HEK293 (cell line): ENCODE measurements around the gene PGS1.
A peak's percentile ranks its signal among the peaks of the same experiment; 100 is the strongest.

Source experiments
- CTCF ChIA-PET: fragments of 350-600 bp; formaldehyde crosslinking; extraction: SDS; loops from one replicate; lab custom pipeline; 2021; ENCODE audit warnings: antibody characterized with exemption; lab: Yijun Ruan, JAX
- POLR2A ChIA-PET: fragments of 300-600 bp; formaldehyde crosslinking; extraction: SDS; loops from one replicate; lab custom pipeline; 2020; ENCODE audit warnings: antibody characterized with exemption, inconsistent platforms; lab: Yijun Ruan, JAX
- H3K27ac ChIP-seq: fragments of 200-500 bp; sonication (Bioruptor generic); 2 replicates; pipeline ENCODE4 v1.5.1; 2014; ENCODE audit warnings: low read depth, low read length, control low read depth, inconsistent platforms; ENCODE audit errors: extremely low read depth
- H3K36me3 ChIP-seq, 2 experiments: fragments of 200-500 bp in 1 of 2; sonication (Bioruptor generic) in 1 of 2; 1 replicate in 1 of 2; 2 replicates in 1 of 2; pipeline ENCODE4 v1.5.1; 2014 to 2017; ENCODE audit warnings: inconsistent platforms in 2 of 2, low read length in 2 of 2; ENCODE audit not compliant: control insufficient read depth in 2 of 2, insufficient read depth in 1 of 2
- H3K4me1 ChIP-seq: fragments of 200-500 bp; sonication (Bioruptor generic); 2 replicates; pipeline ENCODE4 v1.5.1; 2014; ENCODE audit warnings: mild to moderate bottlenecking, low read length, inconsistent platforms; ENCODE audit not compliant: control insufficient read depth, insufficient read depth
- H3K4me3 ChIP-seq: 2 replicates; pipeline ENCODE4 v1.5.1; 2011; ENCODE audit warnings: low read depth, mild to moderate bottlenecking, control low read depth, low read length, moderate library complexity
- H3K9me3 ChIP-seq: fragments of 200-500 bp; sonication (Bioruptor generic); 2 replicates; pipeline ENCODE4 v1.5.1; 2014; ENCODE audit warnings: low read depth, low read length, inconsistent platforms; ENCODE audit not compliant: control insufficient read depth, insufficient read depth
- HOXD13 ChIP-seq: sonication (generic); formaldehyde crosslinking; IDR thresholded peaks from 2 replicates; pipeline ENCODE4 v1.8.0; 2022; ENCODE audit warnings: missing genetic modification reagents, borderline replicate concordance
- SCRT2 ChIP-seq: fragments of 450-650 bp; formaldehyde crosslinking; IDR thresholded peaks from 2 replicates; pipeline ENCODE4 v1.5.1; 2016; ENCODE audit warnings: missing biosample characterization, missing genetic modification characterization
- ZBTB17 ChIP-seq: fragments of 450-650 bp; formaldehyde crosslinking; IDR thresholded peaks from 2 replicates; pipeline ENCODE4 v1.5.1; 2016; ENCODE audit warnings: missing biosample characterization, missing genetic modification characterization
- ZNF121 ChIP-seq: fragments of 450-650 bp; formaldehyde crosslinking; IDR thresholded peaks from 2 replicates; pipeline ENCODE4 v1.5.1; 2016; ENCODE audit warnings: missing biosample characterization, missing genetic modification characterization
- ZNF16 ChIP-seq: fragments of 450-650 bp; formaldehyde crosslinking; IDR thresholded peaks from 2 replicates; pipeline ENCODE4 v1.5.1; 2016; ENCODE audit warnings: low read depth, missing biosample characterization, missing genetic modification characterization
- ZNF23 ChIP-seq: fragments of 450-650 bp; formaldehyde crosslinking; IDR thresholded peaks from 2 replicates; pipeline ENCODE4 v1.5.1; 2016; ENCODE audit warnings: missing biosample characterization, missing genetic modification characterization, borderline replicate concordance
- ZNF280C ChIP-seq: fragments of 450-650 bp; formaldehyde crosslinking; IDR thresholded peaks from 2 replicates; pipeline ENCODE4 v1.5.1; 2016; ENCODE audit warnings: missing biosample characterization, missing genetic modification characterization
- ZNF335 ChIP-seq: fragments of 450-650 bp; formaldehyde crosslinking; conservative IDR thresholded peaks from 2 replicates; pipeline ENCODE4 v1.5.1; 2016; ENCODE audit warnings: missing biosample characterization, missing genetic modification characterization
- ZNF529 ChIP-seq: fragments of 450-650 bp; formaldehyde crosslinking; IDR thresholded peaks from 2 replicates; pipeline ENCODE4 v1.5.1; 2017; ENCODE audit warnings: missing genetic modification characterization, missing biosample characterization; ENCODE audit not compliant: insufficient replicate concordance
- ZNF624 ChIP-seq: fragments of 450-650 bp; formaldehyde crosslinking; IDR thresholded peaks from 2 replicates; pipeline ENCODE4 v1.5.1; 2017; ENCODE audit warnings: missing biosample characterization, missing genetic modification characterization
- ZNF658 ChIP-seq: fragments of 450-650 bp; formaldehyde crosslinking; IDR thresholded peaks from 2 replicates; pipeline ENCODE4; 2016; ENCODE audit warnings: missing biosample characterization, missing genetic modification characterization
- TF ChIP-seq, protein P1 (sequence below): fragments of 450-650 bp; formaldehyde crosslinking; IDR thresholded peaks from 2 replicates; pipeline ENCODE4 v1.5.1; 2016; ENCODE audit warnings: missing biosample characterization, missing genetic modification characterization
- TF ChIP-seq, protein P2 (sequence below): fragments of 450-650 bp; formaldehyde crosslinking; IDR thresholded peaks from 2 replicates; pipeline ENCODE4 v1.5.1; 2017; ENCODE audit warnings: missing biosample characterization, mild to moderate bottlenecking, missing genetic modification characterization, moderate library complexity

Gene PGS1

DNA sequence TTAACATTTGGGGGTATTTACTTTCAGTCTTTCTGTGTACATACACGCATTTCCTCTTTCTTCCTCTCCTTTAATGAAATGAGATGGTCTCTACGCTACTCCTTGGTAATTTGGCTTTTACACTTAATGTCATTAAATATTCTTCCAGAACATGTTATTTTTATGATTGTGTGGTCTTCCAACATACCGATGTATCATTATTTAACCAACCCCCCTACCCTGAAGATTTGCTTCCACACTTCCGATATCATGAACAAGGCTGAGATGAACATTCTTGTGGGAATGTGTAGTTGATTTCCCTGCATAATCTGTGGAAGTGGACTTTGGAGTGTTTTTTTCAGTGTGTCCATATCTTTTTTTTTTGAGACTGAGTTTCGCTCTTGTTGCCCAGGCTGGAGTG lies 2.3 kb upstream of the PGS1 start (continued):
- TF ChIP-seq ZNF16 (tag by site-specific recombination) (no peak), ZNF624 (tag by site-specific recombination) (no peak)
- TF ChIP-seq, protein P1, sequence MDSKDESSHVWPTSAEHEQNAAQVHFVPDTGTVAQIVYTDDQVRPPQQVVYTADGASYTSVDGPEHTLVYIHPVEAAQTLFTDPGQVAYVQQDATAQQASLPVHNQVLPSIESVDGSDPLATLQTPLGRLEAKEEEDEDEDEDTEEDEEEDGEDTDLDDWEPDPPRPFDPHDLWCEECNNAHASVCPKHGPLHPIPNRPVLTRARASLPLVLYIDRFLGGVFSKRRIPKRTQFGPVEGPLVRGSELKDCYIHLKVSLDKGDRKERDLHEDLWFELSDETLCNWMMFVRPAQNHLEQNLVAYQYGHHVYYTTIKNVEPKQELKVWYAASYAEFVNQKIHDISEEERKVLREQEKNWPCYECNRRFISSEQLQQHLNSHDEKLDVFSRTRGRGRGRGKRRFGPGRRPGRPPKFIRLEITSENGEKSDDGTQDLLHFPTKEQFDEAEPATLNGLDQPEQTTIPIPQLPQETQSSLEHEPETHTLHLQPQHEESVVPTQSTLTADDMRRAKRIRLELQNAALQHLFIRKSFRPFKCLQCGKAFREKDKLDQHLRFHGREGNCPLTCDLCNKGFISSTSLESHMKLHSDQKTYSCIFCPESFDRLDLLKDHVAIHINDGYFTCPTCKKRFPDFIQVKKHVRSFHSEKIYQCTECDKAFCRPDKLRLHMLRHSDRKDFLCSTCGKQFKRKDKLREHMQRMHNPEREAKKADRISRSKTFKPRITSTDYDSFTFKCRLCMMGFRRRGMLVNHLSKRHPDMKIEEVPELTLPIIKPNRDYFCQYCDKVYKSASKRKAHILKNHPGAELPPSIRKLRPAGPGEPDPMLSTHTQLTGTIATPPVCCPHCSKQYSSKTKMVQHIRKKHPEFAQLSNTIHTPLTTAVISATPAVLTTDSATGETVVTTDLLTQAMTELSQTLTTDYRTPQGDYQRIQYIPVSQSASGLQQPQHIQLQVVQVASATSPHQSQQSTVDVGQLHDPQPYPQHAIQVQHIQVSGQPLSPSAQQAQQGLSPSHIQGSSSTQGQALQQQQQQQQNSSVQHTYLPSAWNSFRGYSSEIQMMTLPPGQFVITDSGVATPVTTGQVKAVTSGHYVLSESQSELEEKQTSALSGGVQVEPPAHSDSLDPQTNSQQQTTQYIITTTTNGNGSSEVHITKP: no peak
- TF ChIP-seq, protein P2, sequence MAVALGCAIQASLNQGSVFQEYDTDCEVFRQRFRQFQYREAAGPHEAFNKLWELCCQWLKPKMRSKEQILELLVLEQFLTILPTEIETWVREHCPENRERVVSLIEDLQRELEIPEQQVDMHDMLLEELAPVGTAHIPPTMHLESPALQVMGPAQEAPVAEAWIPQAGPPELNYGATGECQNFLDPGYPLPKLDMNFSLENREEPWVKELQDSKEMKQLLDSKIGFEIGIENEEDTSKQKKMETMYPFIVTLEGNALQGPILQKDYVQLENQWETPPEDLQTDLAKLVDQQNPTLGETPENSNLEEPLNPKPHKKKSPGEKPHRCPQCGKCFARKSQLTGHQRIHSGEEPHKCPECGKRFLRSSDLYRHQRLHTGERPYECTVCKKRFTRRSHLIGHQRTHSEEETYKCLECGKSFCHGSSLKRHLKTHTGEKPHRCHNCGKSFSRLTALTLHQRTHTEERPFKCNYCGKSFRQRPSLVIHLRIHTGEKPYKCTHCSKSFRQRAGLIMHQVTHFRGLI (tag by site-specific recombination): no peak

DNA sequence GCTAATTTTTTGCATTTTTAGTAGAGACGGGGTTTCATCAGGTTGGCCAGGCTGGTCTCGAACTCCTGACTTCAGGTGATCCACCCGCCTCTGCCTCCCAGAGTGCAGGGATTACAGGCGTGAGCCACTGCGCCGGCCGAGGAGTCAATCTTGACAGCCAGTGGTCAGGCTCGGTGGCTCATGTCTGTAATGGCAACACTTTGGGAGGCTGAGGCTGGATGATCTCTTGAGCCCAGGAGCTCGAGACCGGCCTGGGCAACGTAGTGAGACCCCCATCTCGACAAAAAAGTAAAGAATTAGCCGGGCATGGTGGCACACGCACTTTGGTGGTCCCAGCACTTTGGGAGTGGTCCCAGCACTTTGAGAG lies 608 bp upstream of the PGS1 start:
- Histone ChIP-seq H3K4me3 (peak overlapping the region; percentile 92), H3K27ac (peak overlapping the region; percentile 4; the same call in 1 of the 2 replicates), H3K9me3 (no peaks in the 10 kb centered on the region), H3K36me3 (peaks cover 0 to 3% of the 10 kb centered on the region in 2 experiments; a peak in 2 of 3 replicates), H3K4me1 (peaks cover 5% of the 10 kb centered on the region; the same call in 1 of the 2 replicates)
- CTCF ChIA-PET: interaction anchor here (1.4 to 1.8 kb wide), 2 partner anchors 17 to 44 kb away, joined by 5 to 8 read pairs; no protein-coding TSS in a partner anchor
- peak; percentile 95 for TF ChIP-seq ZNF121 (tag by site-specific recombination)
- peak; percentile 84; the same call in 1 of the 2 replicates for TF ChIP-seq ZNF23
- TF ChIP-seq ZBTB17: peak; percentile 90
- TF ChIP-seq ZNF529: no peak
- POLR2A ChIA-PET: interaction anchor here (0.6 to 1.8 kb wide), 3 partner anchors 10 to 17 kb away, joined by 3 to 6 read pairs (median 4); no protein-coding TSS in a partner anchor

DNA sequence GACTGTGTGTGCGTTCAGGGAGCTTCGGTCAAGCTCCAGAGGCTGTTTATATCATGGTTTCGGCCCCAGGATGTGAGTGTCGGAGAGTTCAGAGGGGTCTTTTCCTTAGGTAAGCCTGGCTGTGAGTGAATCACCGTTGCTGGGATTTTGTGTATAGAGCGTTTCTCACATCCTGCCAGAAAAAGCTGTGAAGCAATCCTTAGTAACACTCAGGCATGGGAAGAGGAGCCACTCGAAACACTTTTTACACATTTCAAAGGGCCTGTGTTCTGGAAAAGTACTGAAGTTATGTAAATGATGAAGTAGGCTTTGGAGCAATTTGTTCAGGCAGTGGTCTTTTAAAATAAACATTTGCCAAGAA lies 662 bp downstream of the PGS1 start:
- Histone ChIP-seq H3K4me3 (peak overlapping the region; percentile 92), H3K9me3 (no peaks in the 10 kb centered on the region), H3K36me3 (peaks cover 6 to 9% of the 10 kb centered on the region in 2 experiments), H3K27ac (peak overlapping the region; percentile 51; the same call in 1 of the 2 replicates), H3K4me1 (peaks cover 5% of the 10 kb centered on the region)
- TF ChIP-seq ZNF280C (tag by site-specific recombination) (no peak), ZNF335 (tag by site-specific recombination) (peak; percentile 44; the same call in 1 of the 2 replicates)
- CTCF ChIA-PET: interaction anchor here (0.7 to 1.4 kb wide), 3 partner anchors 17 to 43 kb away, joined by 4 to 5 read pairs (median 4); no protein-coding TSS in a partner anchor
- POLR2A ChIA-PET: interaction anchor here (0.7 to 1.8 kb wide), 4 partner anchors 11 to 346 kb away, joined by 3 to 4 read pairs (median 4); no protein-coding TSS in a partner anchor

- POLR2A ChIA-PET: no interaction called here
- CTCF ChIA-PET: interaction anchor here (0.5 to 1.4 kb wide), 5 partner anchors 21 to 107 kb away, joined by 3 to 4 read pairs (median 3); partner anchors contain the start of gene SOCS3
- H3K4me1 ChIP-seq: peaks cover 5% of the 10 kb centered on the region
Measured at GRCh38 chr17:78380370-78380769, 1.9 kb downstream of the PGS1 start.

More at GRCh38 chr17:78380370-78380769, 1.9 kb downstream of the PGS1 start:
- TF ChIP-seq HOXD13 (CRISPR knock-in tag): no peak
- TF ChIP-seq ZNF658 (tag by site-specific recombination): no peak
- TF ChIP-seq SCRT2 (tag by site-specific recombination): no peak
- TF ChIP-seq, all 188 proteins: peak for 0
- Histone ChIP-seq H3K27ac (no peak overlapping the region), H3K4me3 (no peak overlapping the region), H3K9me3 (no peaks in the 10 kb centered on the region), H3K36me3 (peaks cover 8 to 17% of the 10 kb centered on the region in 2 experiments)
